ENCODE data around the gene NAB2.
"Not testable (repeated sequence)": the region's sequence is repeated elsewhere in the genome, so short reads cannot be mapped to it uniquely, and the experiment has no call there.

The NAB2 gene

DNA sequence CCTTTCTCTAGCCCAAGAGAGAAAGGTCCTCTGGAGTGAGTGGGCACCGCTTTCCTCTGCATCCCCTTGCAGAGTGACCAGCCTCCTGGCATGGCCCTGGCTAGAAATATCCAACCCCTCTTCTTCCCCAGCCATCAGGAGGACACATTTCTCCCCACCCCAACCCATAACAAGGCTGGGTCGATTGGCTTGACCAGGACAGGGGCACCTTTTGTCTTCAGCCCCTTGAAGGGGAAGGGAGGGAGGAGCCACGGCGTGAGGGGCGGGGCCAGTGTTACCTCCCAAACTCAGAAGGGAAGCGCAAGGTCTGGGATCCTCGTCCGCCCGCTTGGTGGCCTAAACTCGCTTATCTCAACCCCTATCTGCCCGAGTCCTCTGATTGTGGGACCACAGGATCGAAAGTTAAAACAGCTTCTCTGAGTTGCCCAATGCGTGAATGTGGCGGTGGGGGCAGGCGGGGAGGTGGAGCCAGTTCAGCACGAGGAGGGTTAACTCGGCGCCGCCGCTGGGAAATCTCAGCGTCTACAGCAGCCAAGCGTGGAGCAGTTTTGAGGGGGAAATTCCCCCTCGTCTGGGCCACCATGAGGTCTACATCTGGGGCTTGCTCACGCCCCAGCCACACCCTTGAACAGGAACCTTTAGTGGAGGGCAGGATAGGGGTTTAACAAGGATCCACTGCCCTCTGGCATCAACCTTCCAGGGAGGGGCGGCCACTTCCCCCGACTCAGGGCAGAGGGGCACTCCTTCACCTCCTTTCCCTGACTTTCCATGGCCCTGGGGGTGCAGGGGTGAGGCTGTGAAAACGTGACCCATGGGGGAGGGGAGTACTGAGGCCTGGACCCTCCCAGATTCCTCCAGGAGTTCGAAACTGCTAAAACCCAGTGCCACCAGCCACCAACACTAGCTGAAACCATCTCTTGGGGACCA is 21.5 kb downstream of the NAB2 start:
- DNase-seq (ENCODE audit: low read depth): peak; percentile 58

- DNase-seq (ENCODE audit: low read depth): peak; percentile 81
These were observed 22.3 kb downstream of the NAB2 start, which contains the start of gene STAT6 for GRCh38 chr12:57111031-57111734. STAT6 (minus strand) TSS chr12:57111362; CDS start chr12:57108278, 3,084 bp downstream.

DNA sequence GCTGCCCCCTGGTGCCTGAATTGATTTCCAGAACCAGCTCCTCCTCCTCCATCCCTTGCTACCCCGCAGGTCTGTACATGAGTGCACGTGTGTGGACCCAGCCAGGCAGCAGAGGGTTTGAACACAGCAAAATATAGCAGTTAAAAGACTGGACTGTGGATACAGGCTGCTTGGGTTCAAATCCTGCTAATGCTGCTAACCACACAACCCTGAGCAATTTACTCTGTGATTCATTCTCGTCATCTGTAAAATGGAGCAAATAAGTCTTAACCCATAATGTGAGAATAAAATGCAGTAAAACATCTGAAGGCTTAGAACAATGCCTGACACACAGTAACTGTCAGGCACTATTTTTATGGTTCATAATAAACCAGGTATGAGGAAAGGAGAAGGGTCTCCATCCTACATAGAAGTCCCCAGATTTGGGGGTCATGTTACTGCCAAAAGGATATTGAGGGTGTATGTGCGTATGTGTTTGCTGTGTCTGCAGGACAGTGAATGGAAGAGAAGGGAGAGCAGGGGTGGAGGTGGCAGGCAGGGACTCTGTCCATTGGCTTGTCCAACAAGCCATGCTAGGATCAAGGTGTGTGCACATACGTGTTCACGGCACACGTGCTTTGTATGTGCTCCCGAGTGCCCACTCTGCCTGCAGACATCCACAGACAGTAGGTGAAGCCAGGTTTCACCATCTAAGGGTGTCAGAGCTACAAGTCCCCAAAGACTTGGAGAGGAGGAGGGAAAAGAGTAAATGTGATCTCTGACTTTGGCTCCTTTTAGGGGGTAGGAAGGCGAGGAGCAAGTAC is 23.8 kb downstream of the NAB2 start:
- DNase-seq (ENCODE audit: low read depth): no peak

DNA sequence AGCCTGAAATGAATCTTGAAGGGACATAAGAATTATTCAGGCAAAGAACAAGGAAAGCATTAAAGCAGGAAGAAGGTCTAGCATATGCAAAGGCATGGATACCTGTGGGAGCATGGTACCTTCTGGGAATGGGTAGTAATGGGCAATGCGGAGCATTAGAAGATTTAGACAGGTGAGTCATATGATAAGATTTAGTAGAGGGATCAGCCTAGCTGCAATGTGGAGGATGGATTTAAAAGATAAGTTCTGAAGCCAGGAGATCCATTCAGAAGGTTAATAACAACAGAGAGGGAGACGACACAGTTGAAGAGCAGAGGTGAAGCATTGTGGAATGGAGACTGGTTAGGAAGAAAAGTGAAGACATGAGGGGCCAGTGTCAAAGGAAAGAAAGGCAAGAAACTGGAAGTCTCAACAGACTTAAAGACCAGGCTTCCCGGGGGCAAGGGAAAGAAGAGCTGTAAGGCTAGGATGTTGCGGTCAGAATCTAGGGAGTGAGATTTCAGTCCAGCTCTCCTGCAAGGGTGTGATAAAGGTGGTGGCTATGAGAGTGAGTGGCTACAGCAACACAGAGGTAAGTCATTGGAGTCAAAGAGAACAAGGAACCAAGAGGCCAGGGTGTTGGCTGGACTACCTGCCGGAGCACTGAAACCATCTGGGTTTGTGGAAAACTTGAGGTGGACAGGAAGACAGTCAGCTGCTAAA is 27.8 kb downstream of the NAB2 start:
- no peak for DNase-seq (ENCODE audit: low read depth)

DNA sequence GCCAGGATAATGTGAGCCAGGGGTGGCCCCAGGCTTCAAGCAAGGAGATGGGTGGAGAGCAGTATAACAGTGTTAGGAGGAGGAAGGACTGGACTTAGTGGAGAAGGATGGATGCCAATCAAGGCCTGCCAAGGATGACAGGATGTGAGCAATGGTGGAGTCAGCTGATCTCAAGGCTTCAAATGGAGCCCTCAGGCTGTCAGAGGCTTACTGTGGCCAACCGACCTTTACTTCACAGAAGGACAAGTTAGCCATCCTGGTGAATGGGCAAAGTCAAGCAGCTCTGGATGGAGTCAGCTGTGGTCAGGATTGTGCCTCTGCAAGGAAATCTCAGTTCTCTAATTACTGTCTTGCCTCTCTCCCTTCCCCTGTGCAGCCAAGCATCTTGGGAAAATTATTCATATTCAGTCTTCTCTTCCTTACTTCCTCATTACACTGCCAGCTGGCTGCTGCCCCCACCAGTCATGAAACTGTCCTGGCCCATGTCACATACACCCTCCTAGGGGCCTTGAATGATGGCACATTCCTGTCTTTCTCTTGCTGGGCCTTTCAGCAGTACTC is 29.9 kb downstream of the NAB2 start:
- no peak for DNase-seq (ENCODE audit: low read depth)

GRCh38 chr12:57119294-57120085 is 30.6 kb downstream of the NAB2 start:
- DNase-seq (ENCODE audit: low read depth): no peak

GRCh38 chr12:57120718-57121117 is 31.8 kb downstream of the NAB2 start:
- DNase-seq (ENCODE audit: low read depth): not testable (repeated sequence)

- DNase-seq (ENCODE audit: low read depth): no peak
These were observed 34.9 kb downstream of the NAB2 start for GRCh38 chr12:57123813-57124212.

DNA sequence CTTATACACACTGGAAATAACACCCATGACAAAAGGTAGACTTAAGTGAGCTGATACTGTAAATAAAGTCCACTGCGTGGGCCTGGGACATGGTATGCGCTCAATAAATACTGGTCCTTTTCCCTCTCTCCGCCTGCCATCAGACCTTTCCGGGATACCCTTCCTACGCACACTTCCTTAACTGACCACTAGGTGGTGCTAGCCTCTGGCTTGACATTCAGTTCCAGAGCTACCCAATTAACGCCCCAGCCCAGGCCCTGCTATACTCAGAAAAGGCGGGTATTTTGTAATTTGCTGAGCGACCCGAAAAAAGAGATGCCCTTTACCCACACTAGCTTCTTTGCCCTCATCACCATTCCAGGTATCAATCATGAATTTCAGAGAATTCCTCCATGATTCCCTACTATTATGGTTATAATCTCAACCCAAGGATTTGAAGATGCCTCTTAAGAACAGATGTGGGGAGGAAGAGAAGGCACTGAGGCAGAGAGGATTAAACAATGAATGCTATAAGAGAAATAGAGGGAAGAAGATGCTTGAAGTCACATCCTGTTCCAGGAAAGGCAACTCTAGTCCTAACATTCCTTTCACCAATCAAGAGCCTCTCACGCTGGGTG is 35.5 kb downstream of the NAB2 start:
- peak; percentile 67 for DNase-seq (ENCODE audit: low read depth)

DNA sequence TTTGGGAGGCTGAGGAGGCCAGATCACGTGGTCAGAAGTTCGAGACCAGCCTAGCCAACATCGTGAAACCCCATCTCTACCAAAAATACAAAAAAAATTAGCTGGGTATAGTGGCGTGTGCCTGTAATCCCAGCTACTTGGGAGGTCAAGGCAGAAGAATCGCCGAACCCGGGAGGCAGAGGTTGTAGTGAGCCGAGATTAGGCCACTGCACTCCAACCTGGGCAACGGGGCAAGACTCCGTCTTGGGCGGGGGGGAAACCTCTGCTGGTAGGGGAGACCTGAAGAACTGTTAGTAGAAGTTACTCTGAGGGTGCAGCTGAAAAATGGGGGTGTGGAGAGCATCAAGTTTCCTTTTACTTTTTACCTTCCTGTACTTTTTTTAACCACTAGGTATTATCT is 37.1 kb downstream of the NAB2 start:
- DNase-seq (ENCODE audit: low read depth): no peak

DNA sequence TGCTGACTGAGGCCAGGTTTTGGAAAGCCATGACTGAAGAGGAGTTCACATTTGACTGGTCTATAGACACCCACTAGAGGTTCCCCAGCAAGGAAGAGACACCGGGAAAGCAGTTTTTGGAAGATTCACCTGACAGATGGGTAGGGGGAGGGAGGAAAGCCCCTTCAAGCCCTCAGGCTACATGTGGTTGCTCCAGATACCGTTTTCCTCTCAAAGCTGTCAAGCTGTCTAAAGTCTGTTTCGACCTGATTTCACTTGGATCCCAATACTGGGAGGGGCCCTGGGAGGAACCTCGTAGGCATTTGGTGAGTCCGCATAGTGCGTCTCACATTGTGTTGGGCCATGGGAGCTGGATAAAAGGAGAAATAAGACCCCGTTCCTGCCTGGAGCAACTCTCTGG is 37.6 kb downstream of the NAB2 start:
- no peak for DNase-seq (ENCODE audit: low read depth)

- DNase-seq (ENCODE audit: low read depth): peak; percentile 60
These were observed 38.3 kb downstream of the NAB2 start for GRCh38 chr12:57127101-57127725.

DNA sequence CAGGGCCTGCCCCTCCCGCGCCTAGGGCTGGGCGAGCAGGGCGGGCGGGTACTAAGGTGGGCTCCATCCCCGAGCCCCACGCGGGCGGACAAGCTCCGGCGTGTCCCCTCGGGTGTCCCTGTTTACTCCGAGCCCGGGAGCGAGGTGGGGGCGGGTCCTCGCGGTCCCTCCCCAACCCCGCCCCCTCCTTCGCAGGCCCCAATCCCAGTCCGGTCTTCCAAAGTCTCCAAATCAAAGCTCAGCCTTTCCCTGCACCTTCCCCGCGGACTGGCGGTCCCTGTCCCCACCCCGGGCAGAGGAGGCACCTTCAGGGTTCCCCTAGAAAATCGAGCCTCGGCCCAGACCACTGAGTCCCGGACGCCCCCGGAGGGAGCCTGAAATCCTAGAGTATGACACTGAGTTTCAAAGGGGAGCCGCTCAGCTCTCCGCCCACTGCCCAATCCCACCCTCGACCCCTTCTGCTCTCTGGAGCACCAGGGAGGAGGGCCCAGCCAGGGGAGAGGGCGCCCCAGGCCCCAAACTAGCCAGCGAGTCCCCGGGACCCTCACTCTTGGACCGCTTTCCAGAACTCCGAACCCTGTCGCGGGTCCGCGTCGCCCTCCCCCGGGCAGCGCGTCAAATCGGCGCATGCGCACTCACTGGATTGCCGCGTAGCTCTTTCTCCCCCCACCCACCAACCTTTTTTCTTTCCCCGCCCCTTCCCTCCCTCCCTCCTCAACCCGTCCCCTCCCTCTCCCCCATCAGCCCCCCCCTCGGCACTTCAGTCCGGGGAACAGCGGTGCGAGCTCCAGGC is 39.0 kb downstream of the NAB2 start, which contains the start of gene LRP1:
Gene LRP1 (plus strand): TSS at position 758 of the 793 bp plus-strand sequence. CDS start 482 bp downstream, outside the sequence.
- DNase-seq (ENCODE audit: low read depth): peak; percentile 76

DNA sequence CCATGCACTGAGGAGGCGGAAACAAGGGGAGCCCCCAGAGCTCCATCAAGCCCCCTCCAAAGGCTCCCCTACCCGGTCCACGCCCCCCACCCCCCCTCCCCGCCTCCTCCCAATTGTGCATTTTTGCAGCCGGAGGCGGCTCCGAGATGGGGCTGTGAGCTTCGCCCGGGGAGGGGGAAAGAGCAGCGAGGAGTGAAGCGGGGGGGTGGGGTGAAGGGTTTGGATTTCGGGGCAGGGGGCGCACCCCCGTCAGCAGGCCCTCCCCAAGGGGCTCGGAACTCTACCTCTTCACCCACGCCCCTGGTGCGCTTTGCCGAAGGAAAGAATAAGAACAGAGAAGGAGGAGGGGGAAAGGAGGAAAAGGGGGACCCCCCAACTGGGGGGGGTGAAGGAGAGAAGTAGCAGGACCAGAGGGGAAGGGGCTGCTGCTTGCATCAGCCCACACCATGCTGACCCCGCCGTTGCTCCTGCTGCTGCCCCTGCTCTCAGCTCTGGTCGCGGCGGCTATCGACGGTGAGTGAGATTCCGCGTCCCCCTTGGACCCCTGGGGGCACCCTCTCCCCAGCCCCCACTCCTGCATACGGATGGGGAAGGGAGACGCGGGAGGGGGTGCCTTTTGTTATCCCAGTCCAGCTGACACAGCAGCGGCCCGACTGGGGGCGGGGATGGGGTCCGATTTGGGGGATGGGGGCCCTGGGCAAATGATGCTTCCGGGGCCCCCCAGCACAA is 39.8 kb downstream of the NAB2 start:
- DNase-seq (ENCODE audit: low read depth): no peak

DNA sequence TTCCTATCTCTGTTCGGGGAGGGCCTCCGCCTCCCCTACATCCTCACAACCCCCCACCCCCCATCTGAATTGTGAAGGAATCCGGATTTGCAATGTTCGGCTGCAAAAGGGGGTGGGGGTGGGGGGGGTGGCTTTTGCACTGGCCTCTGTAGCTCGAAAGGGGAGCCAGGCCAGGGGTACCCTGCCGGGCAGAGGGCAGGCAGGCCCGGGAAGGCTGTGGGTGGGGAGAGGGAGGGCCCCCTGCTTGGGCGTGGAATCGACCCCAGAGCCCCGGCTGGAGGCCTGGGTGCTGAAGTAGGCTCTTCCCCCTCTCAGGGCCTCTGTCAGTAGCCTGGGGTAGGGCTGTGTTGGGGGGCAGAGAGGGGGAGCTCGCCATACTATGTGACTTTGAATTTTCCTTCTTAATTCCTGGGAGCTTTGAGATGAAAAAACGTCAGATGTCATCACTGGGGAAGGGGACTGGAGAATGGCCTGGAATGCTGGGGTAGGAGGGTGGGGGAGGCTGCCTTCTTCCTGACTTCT is 40.5 kb downstream of the NAB2 start:
- DNase-seq (ENCODE audit: low read depth): no peak

- no peak for DNase-seq (ENCODE audit: low read depth)
These were observed 41.0 kb downstream of the NAB2 start for GRCh38 chr12:57129889-57130288.

DNA sequence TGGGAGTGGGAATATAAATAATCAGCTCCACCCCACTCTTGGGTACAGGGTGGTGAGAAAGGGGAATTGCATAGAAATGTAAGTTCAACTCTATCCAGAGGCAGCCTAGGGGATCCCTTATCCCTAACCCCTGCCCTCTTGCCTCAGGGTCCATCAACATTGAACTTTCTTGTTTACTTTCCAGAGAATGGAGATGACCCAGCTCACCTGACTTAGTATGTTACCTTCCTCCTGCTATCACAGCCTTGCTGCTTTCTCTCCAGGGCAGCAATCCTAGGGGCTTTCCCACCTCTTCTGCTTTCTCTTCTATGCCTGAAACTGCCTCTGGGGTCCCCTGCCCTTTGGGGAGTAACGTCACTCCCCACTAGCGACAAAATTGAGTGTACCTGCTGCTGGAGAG is 42.0 kb downstream of the NAB2 start:
- DNase-seq (ENCODE audit: low read depth): no peak

All from T follicular helper cell (primary cell).